GM19239 (cell line): ENCODE data around the gene AIFM3.
"Not testable (repeated sequence)": the region's sequence is repeated elsewhere in the genome, so short reads cannot be mapped to it uniquely, and the experiment has no call there.

Source experiments
- DNase-seq: peaks from one replicate; pipeline ENCODE4 v3.0.0; 2011; ENCODE audit warnings: low spot score; ENCODE audit not compliant: insufficient read length
- FAIRE-seq: peaks from 2 replicates; lab custom pipeline; 2011; peaks lifted over from hg19 to GRCh38; lab: Jason Lieb, UNC

The AIFM3 gene

GRCh38 chr22:20939457-20940185, 27.4 kb upstream of the AIFM3 start:
- FAIRE-seq, DNase-seq: not testable (repeated sequence)

GRCh38 chr22:20940186-20940651, 26.8 kb upstream of the AIFM3 start:
- FAIRE-seq, result no peak
- no peak for DNase-seq

- FAIRE-seq, result no peak
- no peak for DNase-seq
These were observed 26.1 kb upstream of the AIFM3 start for GRCh38 chr22:20940904-20941385.

- not testable (repeated sequence) for DNase-seq, FAIRE-seq
These were observed 24.7 kb upstream of the AIFM3 start for GRCh38 chr22:20942203-20942902.

- FAIRE-seq (no peak), DNase-seq (no peak)
These were observed 23.7 kb upstream of the AIFM3 start for GRCh38 chr22:20943104-20943933.

GRCh38 chr22:20944042-20944441, 23.0 kb upstream of the AIFM3 start:
- DNase-seq (no peak), FAIRE-seq (no peak)

- DNase-seq (no peak), FAIRE-seq (no peak)
These were observed 21.5 kb upstream of the AIFM3 start for GRCh38 chr22:20945578-20945934.

- no peak for FAIRE-seq
- DNase-seq, result no peak
These were observed 20.7 kb upstream of the AIFM3 start for GRCh38 chr22:20946080-20946986.

- DNase-seq (no peak), FAIRE-seq (no peak)
These were observed 20.1 kb upstream of the AIFM3 start for GRCh38 chr22:20946991-20947390.

- DNase-seq (no peak), FAIRE-seq (no peak)
These were observed 18.6 kb upstream of the AIFM3 start for GRCh38 chr22:20948450-20948849.

- DNase-seq, result no peak
These were observed 18.1 kb upstream of the AIFM3 start for GRCh38 chr22:20948989-20949388.

GRCh38 chr22:20949698-20950183, 17.3 kb upstream of the AIFM3 start:
- FAIRE-seq, result no peak
- no peak for DNase-seq

More at GRCh38 chr22:20948989-20949388, 18.1 kb upstream of the AIFM3 start:
- no peak for FAIRE-seq

GRCh38 chr22:20951151-20951931, 15.7 kb upstream of the AIFM3 start:
- DNase-seq (no peak), FAIRE-seq (no peak)

- FAIRE-seq (no peak), DNase-seq (no peak)
These were observed 15.1 kb upstream of the AIFM3 start for GRCh38 chr22:20951932-20952380.

GRCh38 chr22:20952544-20953341, 14.3 kb upstream of the AIFM3 start:
- FAIRE-seq (no peak), DNase-seq (no peak)

- FAIRE-seq (no peak), DNase-seq (no peak)
These were observed 13.8 kb upstream of the AIFM3 start for GRCh38 chr22:20953342-20953608.

GRCh38 chr22:20953668-20954500, 13.2 kb upstream of the AIFM3 start:
- FAIRE-seq (no peak), DNase-seq (no peak)
